GM12891 (cell line): ENCODE data around the gene THOC5.

Experiments used
- DNase-seq: peaks from one replicate; pipeline ENCODE4 v3.0.0; 2011; ENCODE audit warnings: low spot score; ENCODE audit not compliant: insufficient read length
- FAIRE-seq: peaks from 2 replicates; lab custom pipeline; 2011; peaks lifted over from hg19 to GRCh38; lab: Jason Lieb, UNC
- PAX5 ChIP-seq: IDR thresholded peaks from 2 replicates; pipeline ENCODE4 v1.6.1; 2011; ENCODE audit warnings: low read length, moderate library complexity, mild to moderate bottlenecking; ENCODE audit not compliant: insufficient read depth, severe bottlenecking
- POLR2A ChIP-seq: IDR thresholded peaks from 2 replicates; pipeline ENCODE4 v1.6.1; 2011; ENCODE audit warnings: low read depth, low read length, control low read depth
- POLR2AphosphoS5 ChIP-seq: IDR thresholded peaks from 2 replicates; pipeline ENCODE4 v1.6.1; 2011; ENCODE audit warnings: low read depth, low read length, control low read depth
- POU2F2 ChIP-seq: IDR thresholded peaks from 2 replicates; pipeline ENCODE4 v1.6.1; 2011; ENCODE audit warnings: low read depth, mild to moderate bottlenecking, control low read depth, low read length, moderate library complexity
- SPI1 ChIP-seq: IDR thresholded peaks from 2 replicates; pipeline ENCODE4 v1.6.1; 2011; ENCODE audit warnings: low read depth, low read length, control low read depth
- TAF1 ChIP-seq: IDR thresholded peaks from 2 replicates; pipeline ENCODE4 v1.6.1; 2011; ENCODE audit warnings: low read depth, low read length, control low read depth

The THOC5 gene

GRCh38 chr22:29487426-29487986 is 66.1 kb downstream of the THOC5 start:
- no peak for TF ChIP-seq TAF1
- FAIRE-seq (no peak), DNase-seq (no peak)

GRCh38 chr22:29485448-29485847 is 68.1 kb downstream of the THOC5 start:
- DNase-seq (no peak), FAIRE-seq (no peak)
- TF ChIP-seq POLR2AphosphoS5: no peak
- TF ChIP-seq PAX5: no peak
- no peak for TF ChIP-seq SPI1
- TF ChIP-seq POU2F2: no peak
- TF ChIP-seq TAF1: no peak
- TF ChIP-seq POLR2A: no peak

- FAIRE-seq (no peak), DNase-seq (no peak)
- TF ChIP-seq TAF1: no peak
- no peak for TF ChIP-seq PAX5
- no peak for TF ChIP-seq POU2F2
- no peak for TF ChIP-seq POLR2A
- TF ChIP-seq POLR2AphosphoS5: no peak
- TF ChIP-seq SPI1: no peak
Measured at GRCh38 chr22:29484642-29485041, 68.9 kb downstream of the THOC5 start.

- TF ChIP-seq POLR2AphosphoS5 (no peak), POU2F2 (no peak), PAX5 (no peak), TAF1 (no peak), SPI1 (no peak), POLR2A (no peak)
- DNase-seq (no peak), FAIRE-seq (no peak)
Measured at GRCh38 chr22:29483254-29483653, 70.3 kb downstream of the THOC5 start.

DNA sequence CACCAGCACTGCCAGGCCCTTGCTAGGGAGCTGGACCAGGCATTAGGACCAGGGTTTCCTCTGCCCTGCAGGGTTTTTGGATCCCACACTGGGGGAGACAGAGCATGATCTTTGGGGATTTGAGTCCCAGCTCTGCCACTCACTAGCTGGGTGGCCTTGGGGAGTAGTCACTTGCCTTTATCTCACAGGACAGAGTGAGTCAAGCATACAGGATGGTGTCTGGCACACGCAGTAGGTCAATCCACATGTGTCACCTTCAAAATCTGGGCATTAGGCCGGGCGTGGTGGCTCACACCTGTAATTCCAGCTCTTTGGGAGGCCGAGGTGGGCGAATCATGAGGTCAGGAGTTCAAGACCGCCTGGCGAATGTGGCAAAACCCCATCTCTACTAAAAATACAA is 70.8 kb downstream of the THOC5 start:
- TF ChIP-seq TAF1 (no peak), POLR2A (no peak), SPI1 (no peak), POU2F2 (no peak), POLR2AphosphoS5 (no peak)
- FAIRE-seq: no peak
- no peak for DNase-seq

GRCh38 chr22:29482253-29482652 is 71.3 kb downstream of the THOC5 start:
- FAIRE-seq (no peak), DNase-seq (no peak)
- no peak for TF ChIP-seq POLR2AphosphoS5

GRCh38 chr22:29481265-29482000 is 72.1 kb downstream of the THOC5 start:
- TF ChIP-seq TAF1: no peak
- TF ChIP-seq POLR2AphosphoS5: no peak
- no peak for TF ChIP-seq SPI1
- no peak for TF ChIP-seq PAX5
- TF ChIP-seq POLR2A: no peak
- TF ChIP-seq POU2F2: no peak
- DNase-seq (no peak), FAIRE-seq (no peak)

DNA sequence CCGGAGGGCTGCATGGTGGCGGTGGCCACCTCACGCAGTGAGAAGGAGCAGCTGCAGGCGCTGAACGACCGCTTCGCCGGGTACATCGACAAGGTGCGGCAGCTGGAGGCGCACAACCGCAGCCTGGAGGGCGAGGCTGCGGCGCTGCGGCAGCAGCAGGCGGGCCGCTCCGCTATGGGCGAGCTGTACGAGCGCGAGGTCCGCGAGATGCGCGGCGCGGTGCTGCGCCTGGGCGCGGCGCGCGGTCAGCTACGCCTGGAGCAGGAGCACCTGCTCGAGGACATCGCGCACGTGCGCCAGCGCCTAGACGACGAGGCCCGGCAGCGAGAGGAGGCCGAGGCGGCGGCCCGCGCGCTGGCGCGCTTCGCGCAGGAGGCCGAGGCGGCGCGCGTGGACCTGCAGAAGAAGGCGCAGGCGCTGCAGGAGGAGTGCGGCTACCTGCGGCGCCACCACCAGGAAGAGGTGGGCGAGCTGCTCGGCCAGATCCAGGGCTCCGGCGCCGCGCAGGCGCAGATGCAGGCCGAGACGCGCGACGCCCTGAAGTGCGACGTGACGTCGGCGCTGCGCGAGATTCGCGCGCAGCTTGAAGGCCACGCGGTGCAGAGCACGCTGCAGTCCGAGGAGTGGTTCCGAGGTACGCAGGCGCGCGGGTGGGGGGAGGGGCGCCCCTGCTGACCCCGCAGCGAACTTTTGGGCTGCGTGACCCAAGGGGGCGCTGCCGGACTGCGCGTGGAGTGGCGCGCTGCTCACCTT is 72.9 kb downstream of the THOC5 start:
- TF ChIP-seq SPI1: no peak
- no peak for TF ChIP-seq TAF1
- FAIRE-seq: no peak
- no peak for DNase-seq

DNA sequence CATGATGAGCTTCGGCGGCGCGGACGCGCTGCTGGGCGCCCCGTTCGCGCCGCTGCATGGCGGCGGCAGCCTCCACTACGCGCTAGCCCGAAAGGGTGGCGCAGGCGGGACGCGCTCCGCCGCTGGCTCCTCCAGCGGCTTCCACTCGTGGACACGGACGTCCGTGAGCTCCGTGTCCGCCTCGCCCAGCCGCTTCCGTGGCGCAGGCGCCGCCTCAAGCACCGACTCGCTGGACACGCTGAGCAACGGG is 73.4 kb downstream of the THOC5 start:
- DNase-seq (no peak), FAIRE-seq (no peak)
- TF ChIP-seq TAF1: no peak
- TF ChIP-seq POLR2AphosphoS5: no peak
- no peak for TF ChIP-seq POU2F2
- no peak for TF ChIP-seq SPI1
- no peak for TF ChIP-seq POLR2A
- no peak for TF ChIP-seq PAX5
